ENCODE measurements around the gene EPN2. TPM values are rescaled to one million over a fixed set of nuclear protein-coding genes. Genes with fewer than 3 reads are reported as not detected.

The EPN2 gene
- total and polyA plus RNA-seq, 4 donors = 5.6 to 23.8 (median 12.2) TPM

DNA sequence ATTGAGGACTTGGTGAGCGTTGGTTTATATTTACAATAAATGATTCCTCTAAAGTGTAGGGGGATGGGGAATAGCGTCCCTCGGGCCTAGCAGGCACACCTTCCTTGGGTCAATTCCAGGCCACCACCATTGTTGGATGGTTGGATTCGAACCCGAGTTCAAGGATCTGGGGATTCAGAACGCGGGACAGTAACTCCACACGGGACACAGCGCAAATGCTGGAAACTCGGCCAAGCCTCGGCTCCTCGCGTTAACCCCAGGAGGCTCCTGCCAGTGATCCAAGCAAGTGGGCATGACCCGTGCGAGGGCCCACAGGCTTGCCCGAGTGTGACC is 124.7 kb downstream of the EPN2 start:
- peak overlapping the region in 1 of 2 donors; percentile 5 for H3K9ac ChIP-seq (ENCODE audit: low read depth in 1 of 2, low read length in 2 of 2)
- H3K9me3 ChIP-seq (ENCODE audit: control insufficient read depth in 4 of 4, low read length in 3 of 4) = no peaks in the 10 kb centered on the region
- no peaks in the 10 kb centered on the region for H3K27me3 ChIP-seq (ENCODE audit: control insufficient read depth in 4 of 4, insufficient read depth in 4 of 4, low read length in 3 of 4)
- H3K27ac ChIP-seq (ENCODE audit: low read depth in 1 of 2, low read length in 2 of 2) = peak overlapping the region; percentile 90 to 96
- peak overlapping the region; percentile 59 to 71 (median 63) for H3K4me3 ChIP-seq (ENCODE audit: low read depth in 1 of 3, low read length in 3 of 3)
- H3K36me3 ChIP-seq (ENCODE audit: control insufficient read depth in 4 of 4, insufficient read depth in 3 of 4, low read depth in 1 of 4, low read length in 3 of 4) = no peaks in the 10 kb centered on the region
- TF ChIP-seq, protein P1, sequence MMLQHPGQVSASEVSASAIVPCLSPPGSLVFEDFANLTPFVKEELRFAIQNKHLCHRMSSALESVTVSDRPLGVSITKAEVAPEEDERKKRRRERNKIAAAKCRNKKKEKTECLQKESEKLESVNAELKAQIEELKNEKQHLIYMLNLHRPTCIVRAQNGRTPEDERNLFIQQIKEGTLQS (IDR thresholded peaks at IDR 0.05) = no peak
- peak; percentile 88 for TF ChIP-seq REST (IDR thresholded peaks at IDR 0.05)
- DNase-seq (ENCODE audit: low spot score) = no peak
- H3K4me1 ChIP-seq (ENCODE audit: control insufficient read depth in 4 of 4, insufficient read depth in 4 of 4, low read length in 3 of 4) = peaks cover 2 to 31% (median 16%) of the 10 kb centered on the region in 4 donors
- 14% methylated on average over 16 of the region's 16 CpGs for WGBS

DNA sequence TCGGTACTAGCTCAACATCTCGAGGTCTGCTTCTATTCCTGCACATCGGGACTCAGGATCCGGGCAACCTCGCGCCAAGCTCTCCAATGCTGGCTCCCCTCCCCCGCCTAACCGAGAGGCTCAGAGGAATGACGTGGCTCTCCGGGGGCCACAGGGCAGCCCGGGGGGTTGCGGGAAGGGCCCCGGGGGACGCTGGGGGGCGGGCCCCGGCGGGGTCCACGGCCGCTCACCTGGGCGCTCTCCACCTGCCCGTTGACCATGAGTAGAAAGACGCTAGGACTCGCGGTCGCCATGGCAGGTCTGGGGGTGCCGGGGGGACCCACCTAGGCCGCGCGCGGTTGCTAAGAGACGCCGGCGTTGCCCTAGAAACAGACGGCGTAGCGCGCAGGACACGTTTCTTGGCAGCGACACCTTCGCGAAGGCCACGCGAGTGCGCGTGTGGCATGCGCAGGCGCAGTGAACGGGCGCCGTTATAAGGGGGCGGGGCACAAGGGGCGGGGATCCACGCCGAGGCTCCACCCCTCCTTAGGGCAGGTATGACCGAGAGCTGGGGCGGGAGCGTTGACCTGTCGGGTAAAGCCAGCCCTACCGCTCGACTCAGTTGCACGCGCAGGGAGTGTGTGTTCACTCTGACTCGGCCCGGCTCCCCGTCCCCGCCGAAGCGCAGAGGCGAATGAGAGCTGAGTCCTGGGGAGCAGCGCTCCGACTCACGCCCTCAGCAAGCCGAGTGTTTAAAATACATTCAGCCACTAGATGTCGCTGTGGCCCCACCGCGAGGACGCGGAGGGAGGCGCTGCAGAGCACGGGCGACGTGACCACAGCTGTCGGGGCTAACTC is 125.3 kb downstream of the EPN2 start, which contains the start of gene B9D1:
Gene B9D1, minus strand, starts transcription at position 447 of the 837 bp plus-strand sequence. Its CDS starts 154 bp downstream, at position 293.
- under 1% methylated on average over 83 of the region's 83 CpGs for WGBS
- peak; percentile 98 for DNase-seq (ENCODE audit: low spot score)
- Histone ChIP-seq H3K27ac (ENCODE audit: low read depth in 1 of 2, low read length in 2 of 2) (peak within 1 kb of the TSS; percentile 90 to 96), H3K27me3 (ENCODE audit: control insufficient read depth in 4 of 4, insufficient read depth in 4 of 4, low read length in 3 of 4) (no peaks in the 10 kb centered on the region), H3K4me1 (ENCODE audit: control insufficient read depth in 4 of 4, insufficient read depth in 4 of 4, low read length in 3 of 4) (peaks cover 2 to 31% (median 16%) of the 10 kb centered on the region in 4 donors), H3K36me3 (ENCODE audit: control insufficient read depth in 4 of 4, insufficient read depth in 3 of 4, low read depth in 1 of 4, low read length in 3 of 4) (no peaks in the 10 kb centered on the region), H3K9me3 (ENCODE audit: control insufficient read depth in 4 of 4, low read length in 3 of 4) (no peaks in the 10 kb centered on the region), H3K9ac (ENCODE audit: low read depth in 1 of 2, low read length in 2 of 2) (peak within 1 kb of the TSS; percentile 14 to 66), H3K4me3 (ENCODE audit: low read depth in 1 of 3, low read length in 3 of 3) (peak within 1 kb of the TSS; percentile 61 to 71 (median 63))
- TF ChIP-seq HNF4A (conservative IDR thresholded peaks at IDR 0.05) = peak in 1 of 2 donors; percentile 30
- TF ChIP-seq CTCF (IDR thresholded peaks at IDR 0.05; ENCODE audit: low read depth, low read length, missing input control) = peak; percentile 98
- peak; percentile 14 for TF ChIP-seq FOXA1 (IDR thresholded peaks at IDR 0.05)
- TF ChIP-seq RXRA (IDR thresholded peaks at IDR 0.05) = peak; percentile 99
- TF ChIP-seq YY1 (IDR thresholded peaks at IDR 0.05) = peak; percentile 53
- no peak for TF ChIP-seq NR2F2 (IDR thresholded peaks at IDR 0.05)
- TF ChIP-seq GABPA (IDR thresholded peaks at IDR 0.05 in 1 of 2, conservative IDR thresholded peaks at IDR 0.05 in 1 of 2) = no peak
- TF ChIP-seq, protein P1 (IDR thresholded peaks at IDR 0.05) = no peak
- peak; percentile 99 to 100 for TF ChIP-seq RAD21 (IDR thresholded peaks at IDR 0.05)
- TF ChIP-seq, protein P2, sequence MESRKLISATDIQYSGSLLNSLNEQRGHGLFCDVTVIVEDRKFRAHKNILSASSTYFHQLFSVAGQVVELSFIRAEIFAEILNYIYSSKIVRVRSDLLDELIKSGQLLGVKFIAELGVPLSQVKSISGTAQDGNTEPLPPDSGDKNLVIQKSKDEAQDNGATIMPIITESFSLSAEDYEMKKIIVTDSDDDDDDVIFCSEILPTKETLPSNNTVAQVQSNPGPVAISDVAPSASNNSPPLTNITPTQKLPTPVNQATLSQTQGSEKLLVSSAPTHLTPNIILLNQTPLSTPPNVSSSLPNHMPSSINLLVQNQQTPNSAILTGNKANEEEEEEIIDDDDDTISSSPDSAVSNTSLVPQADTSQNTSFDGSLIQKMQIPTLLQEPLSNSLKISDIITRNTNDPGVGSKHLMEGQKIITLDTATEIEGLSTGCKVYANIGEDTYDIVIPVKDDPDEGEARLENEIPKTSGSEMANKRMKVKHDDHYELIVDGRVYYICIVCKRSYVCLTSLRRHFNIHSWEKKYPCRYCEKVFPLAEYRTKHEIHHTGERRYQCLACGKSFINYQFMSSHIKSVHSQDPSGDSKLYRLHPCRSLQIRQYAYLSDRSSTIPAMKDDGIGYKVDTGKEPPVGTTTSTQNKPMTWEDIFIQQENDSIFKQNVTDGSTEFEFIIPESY (IDR thresholded peaks at IDR 0.05) = no peak
- no peak for TF ChIP-seq REST (IDR thresholded peaks at IDR 0.05)
- no peak for TF ChIP-seq TAF1 (conservative IDR thresholded peaks at IDR 0.05)
- TF ChIP-seq SP1 (IDR thresholded peaks at IDR 0.05) = peak; percentile 84

All from liver (tissue), 9 donors.